WI38 (cell line): ENCODE results near the gene ELMO1.

Source experiments
- H3K4me3 ChIP-seq: 2 replicates; pipeline ENCODE4 v1.5.1; 2011; ENCODE audit warnings: low read depth, mild to moderate bottlenecking, control low read depth, low read length
- CTCF ChIP-seq: IDR thresholded peaks from 2 replicates; pipeline ENCODE4 v1.5.1; 2012; ENCODE audit warnings: low read depth, mild to moderate bottlenecking, control low read depth, low read length

The ELMO1 gene

GRCh38 chr7:37394158-37394557 lies 54.5 kb downstream of the ELMO1 start:
- TF ChIP-seq CTCF: no peak
- no peak overlapping the region for H3K4me3 ChIP-seq

GRCh38 chr7:37393476-37393875 lies 55.2 kb downstream of the ELMO1 start:
- no peak overlapping the region for H3K4me3 ChIP-seq
- no peak for TF ChIP-seq CTCF

GRCh38 chr7:37392673-37393017 lies 56.0 kb downstream of the ELMO1 start:
- no peak for TF ChIP-seq CTCF

GRCh38 chr7:37391791-37392672 lies 56.6 kb downstream of the ELMO1 start:
- no peak for TF ChIP-seq CTCF
- H3K4me3 ChIP-seq: no peak overlapping the region

More at GRCh38 chr7:37392673-37393017, 56.0 kb downstream of the ELMO1 start:
- H3K4me3 ChIP-seq: no peak overlapping the region

- H3K4me3 ChIP-seq: no peak overlapping the region
- TF ChIP-seq CTCF: no peak
Measured at GRCh38 chr7:37390114-37390513, 58.5 kb downstream of the ELMO1 start.

GRCh38 chr7:37388811-37389210 lies 59.9 kb downstream of the ELMO1 start:
- H3K4me3 ChIP-seq: no peak overlapping the region
- TF ChIP-seq CTCF: no peak

GRCh38 chr7:37385787-37386186 lies 62.9 kb downstream of the ELMO1 start:
- no peak overlapping the region for H3K4me3 ChIP-seq
- no peak for TF ChIP-seq CTCF
